GM12878 (cell line): Measurements from ENCODE around the gene BIRC7. TPM values are rescaled to one million over a fixed set of nuclear protein-coding genes. Genes with fewer than 3 reads are reported as not detected.
A peak's percentile ranks its signal among the peaks of the same experiment; 100 is the strongest.

ENCODE experiments used
- ATAC-seq: fragments of 200-7000 bp; cut with Tn5 transposase; 3 replicates; pipeline ENCODE4 v1.9.1; 2020; ENCODE audit warnings: mild to moderate bottlenecking, moderate library complexity
- BruUV-seq: library from RNA; stranded (reverse); fragments of 400-500 nt; replicated peaks from 2 replicates; lab custom pipeline; 2021; lab: Mats Ljungman, UMichigan
- CTCF ChIA-PET: fragments of 300-600 bp; sonication (Branson Sonifier 250); formaldehyde crosslinking; extraction: SDS; loops from one replicate; lab custom pipeline; 2021; ENCODE audit warnings: inconsistent platforms; lab: Yijun Ruan, JAX
- POLR2A ChIA-PET: fragments of 350-600 bp; formaldehyde crosslinking; extraction: SDS; loops from one replicate; lab custom pipeline; 2021; ENCODE audit warnings: inconsistent platforms; lab: Charles Lee
- RAD21 ChIA-PET: fragments of 300-600 bp; sonication (Branson Sonifier 250); formaldehyde crosslinking; loops from one replicate; lab custom pipeline; 2023; ENCODE audit warnings: antibody characterized with exemption; ENCODE audit not compliant: unreplicated experiment; lab: Charles Lee
- SMC1A ChIA-PET: fragments of 300-600 bp; sonication (Branson Sonifier 250); formaldehyde crosslinking; loops from one replicate; lab custom pipeline; 2023; ENCODE audit not compliant: unreplicated experiment, uncharacterized antibody; lab: Charles Lee
- DNase-seq: peaks from one replicate; pipeline ENCODE4 v3.0.0-alpha.2; 2011; ENCODE audit warnings: low read depth, low spot score
- FAIRE-seq: peaks from 3 replicates; lab custom pipeline; 2011; peaks lifted over from hg19 to GRCh38; lab: Jason Lieb, UNC
- H2AFZ ChIP-seq: 2 replicates; pipeline ENCODE4 v1.6.0; 2011; ENCODE audit warnings: low read depth, low read length, control low read depth; ENCODE audit not compliant: control insufficient read depth
- H3K27ac ChIP-seq: 2 replicates; pipeline ENCODE4 v1.5.1; 2011; ENCODE audit warnings: control low read depth; ENCODE audit not compliant: control insufficient read depth, insufficient read depth
- H3K27me3 ChIP-seq, 2 experiments: replicated peaks in 1 of 2; 2 replicates each; pipeline versions ENCODE4 v1.6.0 to v1.6.1; 2011; ENCODE audit warnings: low read length in 1 of 2; ENCODE audit not compliant: control insufficient read depth in 2 of 2, insufficient read depth in 2 of 2
- H3K36me3 ChIP-seq, 2 experiments: 2 replicates each; pipeline ENCODE4 v1.5.1; 2011; ENCODE audit warnings: low read length in 1 of 2; ENCODE audit not compliant: control insufficient read depth in 2 of 2, insufficient read depth in 2 of 2
- H3K4me1 ChIP-seq: 2 replicates; pipeline ENCODE4 v1.6.1; 2011; ENCODE audit warnings: mild to moderate bottlenecking, low read length, moderate library complexity, mixed read lengths; ENCODE audit not compliant: control insufficient read depth, insufficient read depth
- H3K4me2 ChIP-seq: 2 replicates; pipeline ENCODE4 v1.6.0; 2011; ENCODE audit warnings: control low read depth; ENCODE audit not compliant: control insufficient read depth, insufficient read depth
- H3K4me3 ChIP-seq: fragments of 200-600 bp; sonication (generic); 2 replicates; pipeline ENCODE4 v1.5.1; 2016
- H3K79me2 ChIP-seq: 2 replicates; pipeline ENCODE4 v1.6.0; 2011; ENCODE audit warnings: low read length; ENCODE audit not compliant: control insufficient read depth, insufficient read depth
- H3K9ac ChIP-seq: 2 replicates; pipeline ENCODE4 v1.8.0; 2011; ENCODE audit warnings: low read length, control low read depth, mixed read lengths; ENCODE audit not compliant: control insufficient read depth, insufficient read depth
- H3K9me3 ChIP-seq: replicated peaks from 3 replicates; pipeline ENCODE4 v1.5.1; 2011; ENCODE audit warnings: mild to moderate bottlenecking, low read length; ENCODE audit not compliant: control insufficient read depth, insufficient read depth
- H4K20me1 ChIP-seq: 2 replicates; pipeline ENCODE4 v1.6.0; 2011; ENCODE audit not compliant: control insufficient read depth, insufficient read depth
- ATF3 ChIP-seq: IDR thresholded peaks from 2 replicates; pipeline ENCODE4 v1.6.1; 2011; ENCODE audit warnings: low read depth, mild to moderate bottlenecking, low read length, moderate library complexity, borderline replicate concordance; ENCODE audit errors: extremely low read depth
- BCL11A ChIP-seq: IDR thresholded peaks from 2 replicates; pipeline ENCODE4 v1.6.1; 2011; ENCODE audit warnings: low read depth, low read length
- CBFB ChIP-seq: IDR thresholded peaks from 2 replicates; pipeline ENCODE4 v1.6.1; 2016; ENCODE audit warnings: antibody characterized with exemption, low read depth
- CBX5 ChIP-seq: sonication (generic); IDR thresholded peaks from 2 replicates; pipeline ENCODE4 v1.6.1; 2016; ENCODE audit warnings: low read depth, moderate library complexity, mild to moderate bottlenecking, inconsistent platforms
- DPF2 ChIP-seq: fragments of 450-650 bp; IDR thresholded peaks from 2 replicates; pipeline ENCODE4 v1.6.1; 2017; ENCODE audit warnings: mild to moderate bottlenecking
- EP300 ChIP-seq, 2 experiments: fragments of 150-350 bp in 1 of 2; IDR thresholded peaks; 2 replicates each; pipeline ENCODE4 v1.6.1; 2011 to 2012; ENCODE audit warnings: low read depth in 2 of 2, low read length in 2 of 2, borderline replicate concordance in 1 of 2, improper control_type of control experiment in 1 of 2, inconsistent platforms in 1 of 2; ENCODE audit not compliant: control insufficient read depth in 1 of 2
- FOXK2 ChIP-seq: fragments of 450-650 bp; IDR thresholded peaks from 2 replicates; pipeline ENCODE4 v1.6.1; 2017; ENCODE audit warnings: mild to moderate bottlenecking, moderate library complexity
- IKZF2 ChIP-seq, 2 experiments: fragments of 450-650 bp; IDR thresholded peaks; 2 replicates each; pipeline ENCODE4 v1.6.1; 2017; ENCODE audit warnings: mild to moderate bottlenecking in 2 of 2, moderate library complexity in 2 of 2
- KLF5 ChIP-seq: fragments of 450-650 bp; IDR thresholded peaks from 2 replicates; pipeline ENCODE4 v1.6.1; 2014; ENCODE audit warnings: mild to moderate bottlenecking; ENCODE audit not compliant: partially characterized antibody
- MAX ChIP-seq: IDR thresholded peaks from 2 replicates; pipeline ENCODE4 v1.6.1; 2012; ENCODE audit warnings: low read depth, low read length, improper control_type of control experiment
- MYB ChIP-seq: fragments of 150-350 bp; IDR thresholded peaks from 2 replicates; pipeline ENCODE4 v1.6.1; 2014; ENCODE audit warnings: mild to moderate bottlenecking, low read depth, low read length, borderline replicate concordance
- NBN ChIP-seq: fragments of 450-650 bp; IDR thresholded peaks from 2 replicates; pipeline ENCODE4 v1.6.1; 2016
- RCOR1 ChIP-seq: conservative IDR thresholded peaks from 2 replicates; pipeline ENCODE4 v1.6.1; 2012; ENCODE audit warnings: low read depth, low read length, improper control_type of control experiment
- SMAD5 ChIP-seq: IDR thresholded peaks from 2 replicates; pipeline ENCODE4 v1.6.1; 2016; ENCODE audit warnings: antibody characterized with exemption, low read depth
- SMARCA5 ChIP-seq: fragments of 450-650 bp; IDR thresholded peaks from 2 replicates; pipeline ENCODE4 v1.6.1; 2017; ENCODE audit warnings: mild to moderate bottlenecking
- ZBED1 ChIP-seq: IDR thresholded peaks from 2 replicates; pipeline ENCODE4 v1.6.1; 2016; ENCODE audit warnings: borderline replicate concordance
- WGBS: methylation state at CpG from one replicate; pipeline ENCODE4 v1.1.6; 2016; ENCODE audit warnings: low lambda C conversion rate; ENCODE audit not compliant: insufficient replicate concordance, insufficient coverage; ENCODE audit errors: missing lambda C conversion rate; 5-methylcytosine and 5-hydroxymethylcytosine counted together
- in situ Hi-C: fragments of 300-500 bp; cut with MboI; formaldehyde crosslinking; loops from 9 replicates; pipeline ENCODE4 v1.14.3; 2018; ENCODE audit warnings: mixed read lengths
- intact Hi-C: fragments of 100-400 bp; cut with micrococcal nuclease; formaldehyde crosslinking; loops from one replicate; pipeline ENCODE4 v1.14.2; 2022; ENCODE audit not compliant: unreplicated experiment
- polyA plus RNA-seq, 11 experiments: library from polyadenylated mRNA; depleted of rRNA in 4 of 11; unstranded in 6 of 11; stranded (reverse) in 5 of 11; fragments of >200 nt; fragmentation: Nextera tagmentation in 4 of 11; fragmentation: Illumina TruSeq in 1 of 11; extraction: Ambion mirVana in 4 of 11; extraction: Trizol in 1 of 11; gene quantifications; 1 replicate in 1 of 11; 2 replicates in 10 of 11; pipeline versions ENCODE4 v1.2.1 to v1.2.3, GENCODE V29; 2011 to 2016; ENCODE audit warnings: inconsistent platforms in 2 of 11, missing spikeins in 2 of 11, low read depth in 1 of 11
- total RNA-seq, 4 experiments: library from RNA; depleted of rRNA in 3 of 4; stranded (reverse); fragments of >200 nt in 3 of 4; fragmentation: Illumina TruSeq in 1 of 4; extraction: Trizol in 1 of 4; gene quantifications; 2 replicates each; pipeline versions ENCODE4 v1.2.1 to v1.2.3, GENCODE V29; 2013 to 2021
- TF ChIP-seq, protein P1 (sequence below): IDR thresholded peaks from 2 replicates; pipeline ENCODE4 v1.6.1; 2012; ENCODE audit warnings: low read depth, low read length, improper control_type of control experiment
- TF ChIP-seq, protein P2 (sequence below): fragments of 450-650 bp; IDR thresholded peaks from 2 replicates; pipeline ENCODE4 v1.6.1; 2017; ENCODE audit warnings: mild to moderate bottlenecking
- TF ChIP-seq, protein P3 (sequence below): IDR thresholded peaks from 2 replicates; pipeline ENCODE4 v1.6.1; 2011; ENCODE audit warnings: low read depth, low read length, improper control_type of control experiment, borderline replicate concordance

The BIRC7 gene
- total and polyA plus RNA-seq, 10 of the 15 experiments (the other 5 are each of a cell fraction or from before 2014, with no cell fraction given) = 0.31 TPM; not detected in 9

- peaks cover 15% of the 10 kb centered on the region for H3K4me1 ChIP-seq
- POLR2A ChIA-PET = interaction anchor here (1.2 kb wide), 1 partner anchor 14 kb away, joined by 3 read pairs; no protein-coding TSS in a partner anchor
- WGBS = under 1% methylated on average over 58 of the region's 96 CpGs
- in situ Hi-C loops = no loop called here
- H3K9ac ChIP-seq = peak within 1 kb of the TSS; percentile 96
- CTCF ChIA-PET = interaction anchor here (1.0 to 2.2 kb wide), 6 partner anchors 8 to 201 kb away, joined by 3 to 12 read pairs (median 3); no protein-coding TSS in a partner anchor
- H3K27ac ChIP-seq = peak within 1 kb of the TSS; percentile 83
- RAD21 ChIA-PET = interaction anchor here (1.8 kb wide), 1 partner anchor 244 kb away, joined by 6 read pairs; no protein-coding TSS in a partner anchor
- peak; percentile 83 for FAIRE-seq
- peak; percentile 95 for ATAC-seq
- peaks cover 3 to 6% of the 10 kb centered on the region in 2 experiments; a peak in 3 of 4 replicates for H3K36me3 ChIP-seq
- H2AFZ ChIP-seq = peak within 1 kb of the TSS; percentile 95
- H3K4me2 ChIP-seq = peak within 1 kb of the TSS; percentile 98
- SMC1A ChIA-PET = interaction anchor here (0.6 kb wide), 1 partner anchor 11 kb away, joined by 3 read pairs; no protein-coding TSS in a partner anchor
- peaks cover 37% of the 10 kb centered on the region for H3K79me2 ChIP-seq
- no peaks in the 10 kb centered on the region for H3K9me3 ChIP-seq
- DNase-seq = peak; percentile 83
- BruUV-seq = TSS peak; percentile 91
- H4K20me1 ChIP-seq = peaks cover 3% of the 10 kb centered on the region; the same call in 1 of the 2 replicates
- peak within 1 kb of the TSS; percentile 96 for H3K4me3 ChIP-seq
- no peaks in the 10 kb centered on the region; a peak in 1 of 4 replicates for H3K27me3 ChIP-seq
- intact Hi-C loops = no loop called here
- 0 out of 2 replicates have a peak, but pooled peaks have one; percentile 6 for TF ChIP-seq SMARCA5
- TF ChIP-seq, protein P1, sequence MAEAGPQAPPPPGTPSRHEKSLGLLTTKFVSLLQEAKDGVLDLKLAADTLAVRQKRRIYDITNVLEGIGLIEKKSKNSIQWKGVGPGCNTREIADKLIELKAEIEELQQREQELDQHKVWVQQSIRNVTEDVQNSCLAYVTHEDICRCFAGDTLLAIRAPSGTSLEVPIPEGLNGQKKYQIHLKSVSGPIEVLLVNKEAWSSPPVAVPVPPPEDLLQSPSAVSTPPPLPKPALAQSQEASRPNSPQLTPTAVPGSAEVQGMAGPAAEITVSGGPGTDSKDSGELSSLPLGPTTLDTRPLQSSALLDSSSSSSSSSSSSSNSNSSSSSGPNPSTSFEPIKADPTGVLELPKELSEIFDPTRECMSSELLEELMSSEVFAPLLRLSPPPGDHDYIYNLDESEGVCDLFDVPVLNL = peak; percentile 74
- no peak for TF ChIP-seq RCOR1
- TF ChIP-seq CBX5 = no peak
- no peak for TF ChIP-seq BCL11A
- peak; percentile 66; the same call in 1 of the 2 replicates for TF ChIP-seq ATF3
- TF ChIP-seq SMAD5 = no peak
- TF ChIP-seq, protein P2, sequence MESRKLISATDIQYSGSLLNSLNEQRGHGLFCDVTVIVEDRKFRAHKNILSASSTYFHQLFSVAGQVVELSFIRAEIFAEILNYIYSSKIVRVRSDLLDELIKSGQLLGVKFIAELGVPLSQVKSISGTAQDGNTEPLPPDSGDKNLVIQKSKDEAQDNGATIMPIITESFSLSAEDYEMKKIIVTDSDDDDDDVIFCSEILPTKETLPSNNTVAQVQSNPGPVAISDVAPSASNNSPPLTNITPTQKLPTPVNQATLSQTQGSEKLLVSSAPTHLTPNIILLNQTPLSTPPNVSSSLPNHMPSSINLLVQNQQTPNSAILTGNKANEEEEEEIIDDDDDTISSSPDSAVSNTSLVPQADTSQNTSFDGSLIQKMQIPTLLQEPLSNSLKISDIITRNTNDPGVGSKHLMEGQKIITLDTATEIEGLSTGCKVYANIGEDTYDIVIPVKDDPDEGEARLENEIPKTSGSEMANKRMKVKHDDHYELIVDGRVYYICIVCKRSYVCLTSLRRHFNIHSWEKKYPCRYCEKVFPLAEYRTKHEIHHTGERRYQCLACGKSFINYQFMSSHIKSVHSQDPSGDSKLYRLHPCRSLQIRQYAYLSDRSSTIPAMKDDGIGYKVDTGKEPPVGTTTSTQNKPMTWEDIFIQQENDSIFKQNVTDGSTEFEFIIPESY = no peak
- TF ChIP-seq MAX = peak; percentile 93
- peak; percentile 92 for TF ChIP-seq DPF2
- TF ChIP-seq EP300 (IDR thresholded peaks at IDR 0.05; ENCODE audit: borderline replicate concordance in 1 of 2, control insufficient read depth in 1 of 2, low read depth in 2 of 2, low read length in 2 of 2) = 0 out of 4 replicates have a peak, but pooled peaks of 1 of the 2 experiments have one; percentile 40
- TF ChIP-seq IKZF2 (IDR thresholded peaks at IDR 0.05) = no peak
- TF ChIP-seq FOXK2 = peak; percentile 45; the same call in 1 of the 2 replicates
- no peak for TF ChIP-seq CBFB
- no peak for TF ChIP-seq KLF5
- TF ChIP-seq ZBED1 = no peak
- TF ChIP-seq, protein P3, sequence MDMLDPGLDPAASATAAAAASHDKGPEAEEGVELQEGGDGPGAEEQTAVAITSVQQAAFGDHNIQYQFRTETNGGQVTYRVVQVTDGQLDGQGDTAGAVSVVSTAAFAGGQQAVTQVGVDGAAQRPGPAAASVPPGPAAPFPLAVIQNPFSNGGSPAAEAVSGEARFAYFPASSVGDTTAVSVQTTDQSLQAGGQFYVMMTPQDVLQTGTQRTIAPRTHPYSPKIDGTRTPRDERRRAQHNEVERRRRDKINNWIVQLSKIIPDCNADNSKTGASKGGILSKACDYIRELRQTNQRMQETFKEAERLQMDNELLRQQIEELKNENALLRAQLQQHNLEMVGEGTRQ = peak; percentile 91
- peak; percentile 54; the same call in 1 of the 2 replicates for TF ChIP-seq NBN
- no peak for TF ChIP-seq MYB
Measured at GRCh38 chr20:63216041-63216848, 19.5 kb upstream of the BIRC7 start, which contains the start of gene YTHDF1. YTHDF1 (minus strand) TSS chr20:63216131; CDS start chr20:63215892, 239 bp downstream.
